Type B pancreatic cell (in vitro differentiated cells): ENCODE measurements around the gene NAGS. TPM values are rescaled to one million over a fixed set of nuclear protein-coding genes. Genes with fewer than 3 reads are reported as not detected.
"Not testable (repeated sequence)": the region's sequence is repeated elsewhere in the genome, so short reads cannot be mapped to it uniquely, and the experiment has no call there.

ENCODE experiments used
- DNase-seq: peaks from one replicate; pipeline ENCODE4 v3.0.0; 2021; ENCODE audit warnings: mixed read lengths; ENCODE audit not compliant: unreplicated experiment; ENCODE audit errors: extremely low spot score
- H3K27ac Mint-ChIP-seq: 2 replicates; pipeline ENCODE4 v1.8.0; 2021; ENCODE audit warnings: mild to moderate bottlenecking, mixed read lengths
- H3K27me3 Mint-ChIP-seq: 2 replicates; pipeline ENCODE4 v1.8.0; 2021; ENCODE audit warnings: mixed read lengths
- H3K36me3 Mint-ChIP-seq: 2 replicates; pipeline ENCODE4 v1.8.0; 2021; ENCODE audit warnings: mixed read lengths
- H3K4me1 Mint-ChIP-seq: one replicate; pipeline ENCODE4 v1.8.0; 2021; ENCODE audit warnings: mixed read lengths; ENCODE audit not compliant: unreplicated experiment
- H3K4me3 Mint-ChIP-seq: 2 replicates; pipeline ENCODE4 v1.8.0; 2021; ENCODE audit warnings: mild to moderate bottlenecking, mixed read lengths
- H3K9me3 Mint-ChIP-seq: 2 replicates; pipeline ENCODE4 v1.8.0; 2021; ENCODE audit warnings: mixed read lengths
- long read RNA-seq: library from polyadenylated mRNA; unstranded; transcript quantifications from one replicate; pipeline ENCODE4 v2.0.0, GENCODE V29; 2020
- total RNA-seq: library from RNA; stranded (reverse); gene quantifications from 2 replicates; pipeline ENCODE4 v1.2.1, GENCODE V29; 2021; ENCODE audit warnings: low replicate concordance
- TF ChIP-seq, protein P1 (sequence below): fragments of 200-600 bp; sonication (generic); conservative IDR thresholded peaks from 2 replicates; pipeline ENCODE4 v1.5.0; 2021; ENCODE audit warnings: antibody characterized with exemption, mild to moderate bottlenecking

NAGS gene, protein sequence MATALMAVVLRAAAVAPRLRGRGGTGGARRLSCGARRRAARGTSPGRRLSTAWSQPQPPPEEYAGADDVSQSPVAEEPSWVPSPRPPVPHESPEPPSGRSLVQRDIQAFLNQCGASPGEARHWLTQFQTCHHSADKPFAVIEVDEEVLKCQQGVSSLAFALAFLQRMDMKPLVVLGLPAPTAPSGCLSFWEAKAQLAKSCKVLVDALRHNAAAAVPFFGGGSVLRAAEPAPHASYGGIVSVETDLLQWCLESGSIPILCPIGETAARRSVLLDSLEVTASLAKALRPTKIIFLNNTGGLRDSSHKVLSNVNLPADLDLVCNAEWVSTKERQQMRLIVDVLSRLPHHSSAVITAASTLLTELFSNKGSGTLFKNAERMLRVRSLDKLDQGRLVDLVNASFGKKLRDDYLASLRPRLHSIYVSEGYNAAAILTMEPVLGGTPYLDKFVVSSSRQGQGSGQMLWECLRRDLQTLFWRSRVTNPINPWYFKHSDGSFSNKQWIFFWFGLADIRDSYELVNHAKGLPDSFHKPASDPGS
- total RNA-seq, result 1.9 and 2.1 TPM in 2 replicates
- long read RNA-seq, partial matches to known transcripts, result 4 of 5 reads
- long read RNA-seq, other reads (novel, unspliced or antisense), result 1 of 5 reads

DNA sequence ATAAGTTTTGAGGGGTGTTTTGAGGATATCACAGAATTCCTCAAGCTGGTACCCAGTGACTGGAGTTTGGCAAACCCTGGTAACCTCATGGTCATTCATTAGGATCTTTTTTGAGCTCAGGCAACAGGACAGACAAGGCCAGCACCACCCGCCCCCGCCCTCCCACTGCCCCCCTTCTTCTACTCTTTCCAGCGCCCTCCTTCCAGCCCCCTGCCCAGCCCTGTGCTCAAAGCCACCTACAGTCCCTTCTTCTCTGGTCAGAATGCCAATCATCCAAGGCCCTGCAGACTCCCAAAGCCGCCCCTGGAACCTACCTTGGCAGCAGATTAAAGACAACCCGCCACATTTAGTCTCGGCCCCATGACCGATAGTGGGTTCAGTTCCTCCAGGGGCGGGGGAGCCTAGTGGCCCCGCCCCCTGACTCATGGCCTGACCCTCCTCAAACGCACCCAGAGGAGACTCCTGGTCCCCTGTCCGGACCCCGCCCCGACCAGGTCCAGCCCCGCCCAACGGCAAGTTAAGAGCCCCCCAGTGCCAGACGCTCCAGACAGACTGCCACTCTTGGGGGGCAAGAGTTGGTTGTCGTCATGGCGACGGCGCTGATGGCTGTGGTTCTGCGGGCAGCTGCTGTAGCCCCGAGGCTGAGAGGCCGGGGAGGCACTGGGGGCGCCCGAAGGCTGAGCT is at the start of gene NAGS:
TSS of gene NAGS (plus strand) at position 546 of the 684 bp plus-strand sequence. CDS start at position 588, 42 bp downstream.
- peaks cover 62% of the 10 kb centered on the region for H3K27me3 Mint-ChIP-seq
- DNase-seq, result no peak
- H3K9me3 Mint-ChIP-seq, result no peaks in the 10 kb centered on the region

DNA sequence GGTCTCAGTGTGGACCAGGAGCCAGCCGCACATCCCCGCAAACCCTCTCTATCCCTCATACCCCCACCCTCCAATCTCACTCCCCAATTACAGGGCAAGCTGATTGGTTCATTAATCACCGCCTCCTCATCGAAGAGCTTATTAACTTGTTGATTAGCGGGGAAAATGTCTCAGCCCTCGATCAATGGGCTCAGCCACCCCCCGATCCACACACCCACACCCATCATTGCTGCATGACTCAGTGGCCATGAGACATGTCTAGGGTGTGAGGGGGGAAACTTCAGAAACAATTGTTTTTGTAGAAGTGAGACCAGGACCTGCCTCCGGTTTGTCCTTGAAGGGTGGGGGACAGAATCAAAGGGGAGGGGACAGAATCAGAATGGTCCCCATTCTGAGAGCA is 48.2 kb upstream of the NAGS start:
- Mint-ChIP-seq H3K9me3 (no peaks in the 10 kb centered on the region), H3K27me3 (peaks cover 52% of the 10 kb centered on the region), H3K27ac (no peak overlapping the region), H3K4me1 (peaks cover 6% of the 10 kb centered on the region), H3K4me3 (no peak overlapping the region), H3K36me3 (no peaks in the 10 kb centered on the region)
- no peak for DNase-seq
- TF ChIP-seq, protein P1, sequence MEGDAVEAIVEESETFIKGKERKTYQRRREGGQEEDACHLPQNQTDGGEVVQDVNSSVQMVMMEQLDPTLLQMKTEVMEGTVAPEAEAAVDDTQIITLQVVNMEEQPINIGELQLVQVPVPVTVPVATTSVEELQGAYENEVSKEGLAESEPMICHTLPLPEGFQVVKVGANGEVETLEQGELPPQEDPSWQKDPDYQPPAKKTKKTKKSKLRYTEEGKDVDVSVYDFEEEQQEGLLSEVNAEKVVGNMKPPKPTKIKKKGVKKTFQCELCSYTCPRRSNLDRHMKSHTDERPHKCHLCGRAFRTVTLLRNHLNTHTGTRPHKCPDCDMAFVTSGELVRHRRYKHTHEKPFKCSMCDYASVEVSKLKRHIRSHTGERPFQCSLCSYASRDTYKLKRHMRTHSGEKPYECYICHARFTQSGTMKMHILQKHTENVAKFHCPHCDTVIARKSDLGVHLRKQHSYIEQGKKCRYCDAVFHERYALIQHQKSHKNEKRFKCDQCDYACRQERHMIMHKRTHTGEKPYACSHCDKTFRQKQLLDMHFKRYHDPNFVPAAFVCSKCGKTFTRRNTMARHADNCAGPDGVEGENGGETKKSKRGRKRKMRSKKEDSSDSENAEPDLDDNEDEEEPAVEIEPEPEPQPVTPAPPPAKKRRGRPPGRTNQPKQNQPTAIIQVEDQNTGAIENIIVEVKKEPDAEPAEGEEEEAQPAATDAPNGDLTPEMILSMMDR, result no peak

More for the DNA sequence above, at the start of gene NAGS:
- TF ChIP-seq, protein P1, result no peak
- Mint-ChIP-seq H3K4me3 (peak within 1 kb of the TSS; percentile 74), H3K36me3 (no peaks in the 10 kb centered on the region), H3K27ac (no peak within 1 kb of the TSS), H3K4me1 (peaks cover 13% of the 10 kb centered on the region)

DNA sequence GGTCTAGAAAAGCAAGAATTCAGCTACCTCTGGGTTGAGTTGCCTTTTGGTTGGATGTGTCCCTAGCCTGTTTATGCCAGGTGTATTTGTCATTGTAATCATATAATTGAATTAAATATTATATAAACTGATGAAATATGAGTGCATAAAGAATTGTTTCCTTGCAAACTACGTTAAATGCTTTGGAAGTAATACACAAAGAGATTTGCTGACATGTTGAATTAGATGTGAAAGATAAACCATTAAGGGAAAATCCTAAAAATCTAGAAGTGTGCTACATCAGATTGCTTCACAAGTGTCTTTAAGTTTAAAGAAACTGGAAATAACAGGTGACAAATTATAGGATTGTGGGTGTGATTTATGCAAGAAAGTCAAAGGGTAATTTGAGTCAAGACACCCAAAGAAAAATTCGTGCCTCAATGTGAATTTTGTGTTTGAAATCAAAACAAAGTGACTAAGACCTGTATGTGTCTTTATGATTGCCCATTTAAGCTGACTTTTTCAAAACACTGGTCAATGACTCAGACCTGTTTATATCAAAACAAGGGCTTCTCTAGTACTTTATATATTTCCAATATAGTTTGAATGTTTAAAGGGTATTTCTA is 45.6 kb upstream of the NAGS start:
- Mint-ChIP-seq H3K27ac (no peak overlapping the region), H3K9me3 (no peaks in the 10 kb centered on the region), H3K36me3 (no peaks in the 10 kb centered on the region), H3K27me3 (peaks cover 52% of the 10 kb centered on the region), H3K4me1 (no peaks in the 10 kb centered on the region), H3K4me3 (no peak overlapping the region)
- no peak for DNase-seq
- TF ChIP-seq, protein P1, result no peak

DNA sequence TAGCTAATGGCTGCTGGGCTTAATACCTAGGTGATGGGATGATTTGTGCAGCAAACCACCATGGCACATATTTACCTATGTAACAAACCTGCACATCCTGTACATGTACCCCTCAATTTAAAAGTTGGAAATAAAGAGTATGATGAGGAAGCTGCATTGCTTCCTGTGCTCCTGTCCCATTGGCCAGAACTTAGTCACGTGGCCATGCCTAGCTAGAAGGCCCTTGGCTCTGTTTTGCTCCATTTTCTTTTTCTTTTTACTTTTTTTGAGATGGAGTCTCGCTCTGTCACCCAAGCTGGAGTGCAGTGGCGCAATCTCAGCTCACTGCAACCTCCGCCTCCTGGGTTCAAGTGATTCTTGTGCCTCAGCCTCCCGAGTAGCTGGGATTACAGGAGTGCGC is 43.1 kb upstream of the NAGS start:
- peaks cover 37% of the 10 kb centered on the region for H3K27me3 Mint-ChIP-seq
- H3K36me3 Mint-ChIP-seq, H3K27ac Mint-ChIP-seq, DNase-seq, H3K4me3 Mint-ChIP-seq, H3K9me3 Mint-ChIP-seq, H3K4me1 Mint-ChIP-seq: not testable (repeated sequence)

DNA sequence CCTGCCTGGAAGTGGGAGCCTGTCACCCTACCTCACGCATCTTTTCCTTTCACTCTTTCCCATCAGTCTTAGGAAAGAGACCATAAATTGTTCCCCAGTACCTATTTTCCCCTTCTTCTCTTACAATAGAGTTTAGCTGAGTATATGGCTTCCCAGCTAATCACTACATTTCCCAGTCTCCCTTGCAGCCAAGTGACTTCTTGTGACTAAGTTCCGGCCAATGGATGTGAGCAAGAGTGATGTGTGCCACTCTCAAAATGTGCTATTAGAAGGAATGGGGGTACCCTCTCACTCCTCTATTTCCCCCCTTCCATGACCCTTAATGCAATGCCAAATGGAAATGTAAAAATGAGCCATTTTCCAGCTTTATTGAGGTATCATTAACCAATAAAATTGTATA is 42.5 kb upstream of the NAGS start:
- TF ChIP-seq, protein P1, result no peak
- Mint-ChIP-seq H3K27me3 (peaks cover 32% of the 10 kb centered on the region), H3K9me3 (no peaks in the 10 kb centered on the region), H3K27ac (no peak overlapping the region), H3K36me3 (no peaks in the 10 kb centered on the region), H3K4me3 (no peak overlapping the region), H3K4me1 (no peaks in the 10 kb centered on the region)
- DNase-seq, result no peak
